ENCODE data around the gene MAP7. TPM values are rescaled to one million over a fixed set of nuclear protein-coding genes. Genes with fewer than 3 reads are reported as not detected.

Gene MAP7
- total RNA-seq, 4 donors from 2014 or later = 4.6 to 9.7 (median 6.0) TPM

DNA sequence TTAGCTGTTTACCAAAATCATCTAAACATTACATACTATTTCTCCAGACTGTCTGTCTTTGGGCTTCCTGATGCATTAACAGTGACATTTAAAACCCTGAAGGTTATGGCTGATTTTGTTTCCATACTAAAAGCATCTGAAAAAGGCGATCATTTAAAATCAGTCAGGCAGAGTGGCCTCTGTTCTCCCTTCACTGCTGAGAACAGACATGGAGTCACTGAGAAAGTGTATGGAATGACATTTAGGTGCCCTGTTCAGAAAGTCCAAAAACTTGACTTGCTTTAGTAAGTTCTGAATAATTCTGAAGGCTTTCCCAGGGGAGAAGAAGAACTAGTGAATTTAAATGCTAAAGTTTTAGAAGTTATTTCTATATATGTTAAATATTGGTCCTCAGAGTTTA lies 83.0 kb downstream of the MAP7 start:
- TF ChIP-seq, protein P1, sequence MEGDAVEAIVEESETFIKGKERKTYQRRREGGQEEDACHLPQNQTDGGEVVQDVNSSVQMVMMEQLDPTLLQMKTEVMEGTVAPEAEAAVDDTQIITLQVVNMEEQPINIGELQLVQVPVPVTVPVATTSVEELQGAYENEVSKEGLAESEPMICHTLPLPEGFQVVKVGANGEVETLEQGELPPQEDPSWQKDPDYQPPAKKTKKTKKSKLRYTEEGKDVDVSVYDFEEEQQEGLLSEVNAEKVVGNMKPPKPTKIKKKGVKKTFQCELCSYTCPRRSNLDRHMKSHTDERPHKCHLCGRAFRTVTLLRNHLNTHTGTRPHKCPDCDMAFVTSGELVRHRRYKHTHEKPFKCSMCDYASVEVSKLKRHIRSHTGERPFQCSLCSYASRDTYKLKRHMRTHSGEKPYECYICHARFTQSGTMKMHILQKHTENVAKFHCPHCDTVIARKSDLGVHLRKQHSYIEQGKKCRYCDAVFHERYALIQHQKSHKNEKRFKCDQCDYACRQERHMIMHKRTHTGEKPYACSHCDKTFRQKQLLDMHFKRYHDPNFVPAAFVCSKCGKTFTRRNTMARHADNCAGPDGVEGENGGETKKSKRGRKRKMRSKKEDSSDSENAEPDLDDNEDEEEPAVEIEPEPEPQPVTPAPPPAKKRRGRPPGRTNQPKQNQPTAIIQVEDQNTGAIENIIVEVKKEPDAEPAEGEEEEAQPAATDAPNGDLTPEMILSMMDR (IDR thresholded peaks at IDR 0.05; ENCODE audit: low read depth) = no peak

DNA sequence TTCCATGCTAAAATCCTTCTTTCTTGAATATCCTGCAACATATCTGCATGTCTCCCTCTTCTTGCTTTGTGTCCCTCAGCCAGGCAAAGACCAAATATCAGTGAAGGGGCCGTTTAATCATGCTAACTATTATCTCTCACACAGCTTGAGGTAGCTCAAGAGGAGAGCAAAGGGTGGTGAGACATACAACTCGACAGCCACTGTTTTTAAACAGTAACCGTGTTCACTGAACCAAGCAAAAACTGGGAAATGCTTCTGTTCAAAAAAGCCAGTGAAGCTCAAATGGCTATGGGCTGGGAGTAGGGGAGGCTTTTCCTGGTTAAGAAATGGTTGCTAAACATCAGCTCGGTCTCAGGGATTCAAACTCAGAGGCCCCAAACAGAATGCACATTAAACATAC lies 83.4 kb downstream of the MAP7 start:
- TF ChIP-seq, protein P1 (IDR thresholded peaks at IDR 0.05; ENCODE audit: low read depth) = no peak

DNA sequence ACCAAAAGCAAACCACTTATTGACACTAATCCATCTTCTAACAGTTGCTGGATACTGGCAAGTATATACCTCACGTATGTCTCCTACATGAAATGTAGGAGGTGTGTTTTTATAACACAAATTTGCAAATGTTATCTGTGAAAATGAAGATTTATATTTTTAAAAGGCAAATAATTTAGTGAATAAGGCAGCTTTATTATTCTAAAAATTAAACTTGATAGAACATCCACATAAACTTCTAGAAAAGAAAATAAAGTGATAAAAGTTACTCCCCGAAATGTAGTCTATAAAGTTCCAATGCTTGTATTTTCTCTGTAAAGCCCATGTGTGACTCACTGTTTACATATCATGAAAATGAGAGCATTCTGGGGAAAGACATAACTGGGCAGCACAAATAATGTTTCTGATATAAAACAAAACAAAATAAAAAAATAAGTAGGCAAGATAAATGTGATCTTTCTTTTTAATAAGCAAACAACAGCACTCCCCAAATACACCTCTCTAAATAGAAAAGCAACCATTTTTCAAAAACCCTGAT lies 84.4 kb downstream of the MAP7 start:
- TF ChIP-seq, protein P1 (IDR thresholded peaks at IDR 0.05; ENCODE audit: low read depth) = no peak

DNA sequence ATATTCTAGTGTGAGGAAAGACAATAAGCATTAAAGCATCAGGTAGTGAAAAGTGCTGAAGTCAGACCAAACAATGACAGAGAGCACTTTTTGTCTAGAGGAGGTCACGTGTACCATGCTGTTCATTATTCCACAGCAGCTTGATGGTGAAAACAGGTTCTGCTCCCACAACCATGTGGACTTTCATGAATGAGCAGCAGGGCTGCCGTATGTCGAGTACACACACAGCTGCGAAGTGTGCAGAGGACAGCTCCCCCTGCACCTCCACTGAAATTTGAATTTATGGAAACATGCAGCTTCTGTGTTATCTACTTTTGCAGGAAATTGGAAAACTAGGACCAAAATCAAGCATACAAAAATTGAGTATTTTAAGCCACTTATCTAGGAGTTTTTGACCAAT lies 85.3 kb downstream of the MAP7 start:
- TF ChIP-seq, protein P1 (IDR thresholded peaks at IDR 0.05; ENCODE audit: low read depth) = no peak

DNA sequence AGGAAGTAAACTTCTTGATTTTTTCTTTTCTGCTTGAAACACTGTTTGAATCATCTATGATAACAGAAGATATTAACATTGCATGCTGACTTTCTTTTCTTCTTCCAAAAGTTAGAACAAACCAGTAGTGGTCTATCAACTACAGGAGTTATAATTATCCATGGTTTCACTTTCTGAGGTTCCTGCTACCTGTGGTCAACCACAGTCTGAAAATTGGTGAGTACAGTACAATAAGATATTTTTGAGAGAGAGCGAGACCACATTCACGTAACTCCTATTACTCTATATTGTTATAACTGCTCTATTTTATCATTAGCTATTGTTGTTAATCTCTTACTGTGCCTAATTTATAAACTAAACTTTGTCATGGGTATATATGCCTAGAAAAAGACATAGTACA lies 86.1 kb downstream of the MAP7 start:
- TF ChIP-seq, protein P1 (IDR thresholded peaks at IDR 0.05; ENCODE audit: low read depth) = no peak

DNA sequence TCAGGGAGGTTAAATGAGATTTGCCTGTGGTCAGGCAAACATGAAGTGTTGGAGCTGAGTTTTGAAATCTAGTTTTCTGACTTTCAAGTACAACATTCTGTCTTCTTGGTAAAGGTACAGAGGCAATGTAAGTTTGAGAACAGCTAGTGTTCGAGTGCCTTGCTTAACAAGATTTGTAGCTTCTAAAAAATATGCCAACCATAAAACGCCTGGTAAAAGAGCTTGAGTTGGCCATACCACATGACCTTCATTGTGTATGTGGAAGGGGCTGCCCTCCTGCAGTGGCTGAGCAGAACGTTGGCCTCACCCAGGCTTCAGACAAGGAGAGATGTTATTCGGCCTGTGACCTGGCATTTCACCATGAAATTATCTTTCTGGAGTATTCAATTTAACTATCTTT lies 86.5 kb downstream of the MAP7 start:
- TF ChIP-seq, protein P1 (IDR thresholded peaks at IDR 0.05; ENCODE audit: low read depth) = no peak

DNA sequence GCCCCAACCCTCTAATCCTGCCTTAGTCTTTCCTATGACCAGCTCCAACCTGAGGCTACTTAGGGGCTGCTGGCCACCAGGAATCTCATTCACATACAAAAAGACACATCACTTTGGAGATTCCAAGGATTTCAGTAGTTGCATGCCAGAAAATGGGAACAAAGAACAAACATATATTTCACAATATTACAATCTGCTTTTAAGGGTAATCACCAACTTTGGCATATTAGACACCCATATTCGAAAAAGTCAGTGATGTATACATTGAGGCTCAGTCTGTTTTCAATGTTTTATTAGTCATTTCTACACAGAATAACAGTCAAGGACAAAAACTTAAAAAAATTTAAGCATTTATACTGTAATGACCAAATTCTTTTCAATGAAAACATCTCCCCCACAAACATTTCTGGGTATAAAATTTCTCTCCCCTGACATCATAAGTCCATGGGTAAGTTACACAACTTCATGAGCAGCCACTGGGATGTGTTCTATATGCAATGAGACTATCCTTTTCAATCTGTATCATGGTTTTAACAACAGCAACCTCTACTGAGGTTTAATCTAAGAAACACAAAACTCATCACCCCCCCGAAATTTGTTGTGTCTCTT lies 103.5 kb downstream of the MAP7 start:
- TF ChIP-seq, protein P1 (IDR thresholded peaks at IDR 0.05; ENCODE audit: low read depth) = no peak

Data from subcutaneous adipose tissue (tissue), 4 donors.